Brain microvascular endothelial cell (primary cell): ENCODE data around the gene CRTC3.
"Not testable (repeated sequence)": the region's sequence is repeated elsewhere in the genome, so short reads cannot be mapped to it uniquely, and the experiment has no call there.

ENCODE experiments used
- DNase-seq: peaks from one replicate; pipeline ENCODE4 v3.0.0-alpha.2; 2020
- H3K27ac ChIP-seq: fragments of 250-450 bp; sonication (Bioruptor Pico); 2 replicates; pipeline ENCODE4 v1.5.1; 2020; ENCODE audit warnings: mild to moderate bottlenecking, moderate library complexity
- H3K27me3 ChIP-seq: fragments of 250-450 bp; sonication (Bioruptor Pico); replicated peaks from 2 replicates; pipeline ENCODE4 v1.5.1; 2020; ENCODE audit warnings: mild to moderate bottlenecking
- H3K36me3 ChIP-seq: fragments of 250-450 bp; sonication (Bioruptor Pico); replicated peaks from 2 replicates; pipeline ENCODE4 v1.5.1; 2020; ENCODE audit warnings: mild to moderate bottlenecking
- H3K4me3 ChIP-seq: 2 replicates; pipeline ENCODE4 v1.5.1; 2011; ENCODE audit warnings: low read depth, mild to moderate bottlenecking, control low read depth, low read length, moderate library complexity
- CTCF ChIP-seq: IDR thresholded peaks from 2 replicates; pipeline ENCODE4 v1.5.1; 2011; ENCODE audit warnings: low read depth, mild to moderate bottlenecking, moderate library complexity, low read length, control low read depth, inconsistent platforms; ENCODE audit errors: missing control alignments
- in situ Hi-C: cut with HindIII; loops from 2 replicates; pipeline ENCODE4 v1.10.0; 2017; ENCODE audit warnings: low sequenced_read_pairs, low pct_ligation_motif_present

Gene CRTC3

DNA sequence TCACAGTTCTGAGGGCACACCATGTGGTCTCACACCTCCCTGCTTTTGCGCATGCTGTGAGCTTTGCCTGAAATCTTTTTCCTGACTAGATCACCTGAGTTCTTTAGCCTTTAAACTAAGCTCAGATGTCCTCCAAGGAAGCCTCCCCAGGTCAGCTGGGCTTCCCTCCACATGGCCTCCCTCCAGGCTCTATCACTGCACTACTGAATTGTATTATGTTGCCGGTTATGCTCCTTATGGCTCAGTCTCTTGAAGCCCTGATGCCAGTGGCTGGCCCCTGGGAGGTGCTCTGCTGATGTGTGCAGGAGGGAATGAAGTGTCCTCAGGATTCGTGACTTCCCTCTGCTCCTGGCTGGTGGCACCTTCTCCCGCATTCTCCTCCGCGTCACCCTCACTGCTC lies 94.1 kb downstream of the CRTC3 start:
- no peak for DNase-seq
- no peak overlapping the region for H3K27ac ChIP-seq
- peaks cover 33% of the 10 kb centered on the region for H3K36me3 ChIP-seq
- H3K27me3 ChIP-seq: no peaks in the 10 kb centered on the region
- in situ Hi-C loops: no loop called here
- no peak overlapping the region for H3K4me3 ChIP-seq
- no peak for TF ChIP-seq CTCF

DNA sequence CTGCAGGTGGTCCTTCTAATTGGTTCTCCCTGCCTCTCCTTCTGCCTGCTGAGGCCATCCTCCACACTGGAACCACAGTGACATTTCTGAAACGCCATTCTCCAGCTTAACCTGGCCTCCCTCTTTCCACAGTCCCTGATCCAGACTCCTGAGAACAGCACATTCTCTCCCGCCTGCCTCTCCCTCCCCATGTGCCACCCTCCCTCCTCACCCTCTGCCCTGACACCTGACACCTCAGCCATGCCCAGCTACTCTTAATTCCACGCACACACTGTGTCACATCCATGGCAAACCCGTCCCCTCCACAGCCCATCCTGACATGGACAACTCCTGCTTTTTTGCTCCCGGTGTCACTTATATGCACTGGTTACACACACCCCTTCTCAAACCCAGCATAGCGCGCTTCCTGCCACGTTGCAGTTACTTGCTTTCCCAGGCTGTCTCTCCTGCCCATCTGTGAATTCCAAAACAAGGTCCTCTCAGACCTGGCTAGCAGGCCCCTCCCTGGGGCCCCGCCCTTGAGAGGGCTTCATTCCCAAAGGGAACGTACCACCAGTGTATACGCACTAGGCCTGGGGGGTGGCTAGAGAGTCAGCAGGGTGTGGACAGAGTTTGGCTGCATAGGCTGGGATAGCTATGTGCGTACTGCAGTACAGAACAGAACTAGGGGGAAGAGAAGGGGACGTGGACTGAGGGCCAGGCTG lies 94.7 kb downstream of the CRTC3 start:
- H3K27ac ChIP-seq: no peak overlapping the region
- in situ Hi-C loops: no loop called here
- H3K4me3 ChIP-seq: no peak overlapping the region
- no peaks in the 10 kb centered on the region for H3K27me3 ChIP-seq
- no peak for DNase-seq
- H3K36me3 ChIP-seq: peaks cover 39% of the 10 kb centered on the region
- TF ChIP-seq CTCF: no peak

GRCh38 chr15:90625037-90625436 lies 95.3 kb downstream of the CRTC3 start:
- Histone ChIP-seq H3K36me3 (peaks cover 40% of the 10 kb centered on the region), H3K4me3 (no peak overlapping the region), H3K27ac (no peak overlapping the region), H3K27me3 (no peaks in the 10 kb centered on the region)
- no peak for DNase-seq
- in situ Hi-C loops: no loop called here
- TF ChIP-seq CTCF: no peak

DNA sequence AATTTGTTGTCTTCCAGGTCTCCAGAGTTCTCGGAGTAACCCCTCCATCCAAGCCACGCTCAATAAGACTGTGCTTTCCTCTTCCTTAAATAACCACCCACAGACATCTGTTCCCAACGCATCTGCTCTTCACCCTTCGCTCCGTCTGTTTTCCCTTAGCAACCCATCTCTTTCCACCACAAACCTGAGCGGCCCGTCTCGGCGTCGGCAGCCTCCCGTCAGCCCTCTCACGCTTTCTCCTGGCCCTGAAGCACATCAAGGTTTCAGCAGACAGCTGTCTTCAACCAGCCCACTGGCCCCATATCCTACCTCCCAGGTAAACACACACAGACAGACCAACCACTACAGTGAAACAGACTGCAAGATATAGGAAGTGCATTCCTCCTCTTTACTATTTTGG lies 99.5 kb downstream of the CRTC3 start:
- Histone ChIP-seq H3K36me3 (peaks cover 45% of the 10 kb centered on the region), H3K4me3 (no peak overlapping the region), H3K27me3 (no peaks in the 10 kb centered on the region), H3K27ac (no peak overlapping the region)
- DNase-seq: no peak
- no peak for TF ChIP-seq CTCF
- in situ Hi-C loops: no loop called here

DNA sequence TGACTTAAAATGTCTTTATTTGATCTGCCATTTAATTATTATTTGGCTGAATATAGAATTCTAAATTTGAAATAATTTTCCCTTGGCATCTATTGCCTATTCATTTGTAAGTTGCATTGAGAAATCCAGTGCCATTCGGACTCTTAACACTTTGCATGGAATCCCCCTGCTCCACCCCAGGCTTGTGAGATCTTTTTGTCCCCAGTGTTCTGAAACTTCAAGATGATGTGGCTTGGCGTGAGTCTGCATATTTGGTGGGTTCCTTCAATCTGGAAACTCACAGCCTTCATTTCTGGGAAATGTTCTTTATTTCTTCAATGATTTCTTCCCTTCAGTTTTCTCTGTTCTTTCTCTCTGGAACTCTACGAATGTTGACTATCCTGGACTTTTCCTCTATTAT lies 103.6 kb downstream of the CRTC3 start:
- DNase-seq: no peak
- TF ChIP-seq CTCF: no peak
- H3K36me3 ChIP-seq: peaks cover 39% of the 10 kb centered on the region
- no peak overlapping the region for H3K27ac ChIP-seq
- in situ Hi-C loops: no loop called here
- H3K27me3 ChIP-seq: no peaks in the 10 kb centered on the region
- H3K4me3 ChIP-seq: no peak overlapping the region

DNA sequence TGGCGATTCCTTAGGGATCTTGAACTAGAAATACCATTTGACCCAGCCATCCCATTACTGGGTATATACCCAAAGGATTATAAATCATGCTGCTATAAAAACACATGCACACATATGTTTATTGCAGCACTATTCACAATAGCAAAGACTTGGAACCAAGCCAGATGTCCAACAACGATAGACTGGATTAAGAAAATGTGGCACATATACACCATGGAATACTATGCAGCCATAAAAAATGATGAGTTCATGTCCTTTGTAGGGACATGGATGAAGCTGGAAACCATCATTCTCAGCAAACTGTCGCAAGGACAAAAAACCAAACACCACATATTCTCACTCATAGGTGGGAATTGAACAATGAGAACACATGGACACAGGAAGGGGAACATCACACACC lies 107.3 kb downstream of the CRTC3 start:
- in situ Hi-C loops, H3K4me3 ChIP-seq, H3K27ac ChIP-seq, H3K27me3 ChIP-seq, DNase-seq: not testable (repeated sequence)
- H3K36me3 ChIP-seq: peaks cover 35% of the 10 kb centered on the region
